H1 (cell line): ENCODE results near the gene PPP1R1B. TPM values are rescaled to one million over a fixed set of nuclear protein-coding genes. Genes with fewer than 3 reads are reported as not detected.
A peak's percentile ranks its signal among the peaks of the same experiment; 100 is the strongest.

Experiments used
- ASH2L ChIP-seq: fragments of 200-600, 300-600 bp; sonication (generic); IDR thresholded peaks from one replicate; pipeline ENCODE4 v1.7.1; 2017; ENCODE audit warnings: low read length
- BACH1 ChIP-seq: IDR thresholded peaks from 2 replicates; pipeline ENCODE4 v1.6.1; 2012; ENCODE audit warnings: low read length, improper control_type of control experiment
- BCL11A ChIP-seq, 2 experiments: IDR thresholded peaks; one replicate each; pipeline ENCODE4 v1.6.1; 2011; ENCODE audit warnings: low read depth in 2 of 2, low read length in 2 of 2, mild to moderate bottlenecking in 2 of 2
- CEBPB ChIP-seq: IDR thresholded peaks from 2 replicates; pipeline ENCODE4 v1.6.1; 2012; ENCODE audit warnings: low read depth, low read length
- CREB1 ChIP-seq: IDR thresholded peaks from 2 replicates; pipeline ENCODE4 v1.6.1; 2012; ENCODE audit warnings: inconsistent platforms
- EZH2 ChIP-seq: fragments of 200-600 bp; sonication (generic); IDR thresholded peaks from 2 replicates; pipeline ENCODE4 v1.7.1; 2012; ENCODE audit warnings: low read depth, mild to moderate bottlenecking, moderate library complexity, low read length, inconsistent platforms; ENCODE audit not compliant: severe bottlenecking
- JUND ChIP-seq: IDR thresholded peaks from 2 replicates; pipeline ENCODE4 v1.6.1; 2011; ENCODE audit warnings: mild to moderate bottlenecking, improper control_type of control experiment, low read length
- MAFK ChIP-seq: IDR thresholded peaks from 2 replicates; pipeline ENCODE4 v1.6.1; 2012; ENCODE audit warnings: low read depth, mild to moderate bottlenecking, improper control_type of control experiment, low read length
- NRF1 ChIP-seq: IDR thresholded peaks from 2 replicates; pipeline ENCODE4 v1.6.1; 2011; ENCODE audit warnings: mild to moderate bottlenecking, low read depth, low read length, improper control_type of control experiment
- POLR2A ChIP-seq, 2 experiments: IDR thresholded peaks; 1 replicate in 1 of 2; 2 replicates in 1 of 2; pipeline ENCODE4 v1.6.1; 2011; ENCODE audit warnings: low read depth in 2 of 2, low read length in 2 of 2, mild to moderate bottlenecking in 2 of 2; ENCODE audit errors: control extremely low read depth in 1 of 2
- RAD21 ChIP-seq, 2 experiments: IDR thresholded peaks in 1 of 2; conservative IDR thresholded peaks in 1 of 2; 2 replicates each; pipeline ENCODE4 v1.6.1; 2011; ENCODE audit warnings: low read depth in 2 of 2, low read length in 2 of 2, improper control_type of control experiment in 1 of 2, inconsistent platforms in 1 of 2, mild to moderate bottlenecking in 1 of 2, moderate library complexity in 1 of 2
- RXRA ChIP-seq: IDR thresholded peaks from 2 replicates; pipeline ENCODE4 v1.6.1; 2011; ENCODE audit warnings: low read depth, mild to moderate bottlenecking, low read length, moderate library complexity; ENCODE audit not compliant: insufficient read depth
- SIRT6 ChIP-seq: IDR thresholded peaks from one replicate; pipeline ENCODE4 v1.7.1; 2012; ENCODE audit warnings: low read length, inconsistent platforms
- SIX5 ChIP-seq: IDR thresholded peaks from 2 replicates; pipeline ENCODE4 v1.6.1; 2011; ENCODE audit warnings: mild to moderate bottlenecking, low read depth, low read length
- SP2 ChIP-seq: IDR thresholded peaks from 2 replicates; pipeline ENCODE4 v1.6.1; 2012; ENCODE audit warnings: mild to moderate bottlenecking, low read length, inconsistent platforms
- TAF1 ChIP-seq: IDR thresholded peaks from 2 replicates; pipeline ENCODE4 v1.6.1; 2011; ENCODE audit warnings: mild to moderate bottlenecking, low read depth, low read length
- TBP ChIP-seq: IDR thresholded peaks from 2 replicates; pipeline ENCODE4 v1.6.1; 2011; ENCODE audit warnings: low read depth, low read length, improper control_type of control experiment
- TCF12 ChIP-seq: IDR thresholded peaks from 2 replicates; pipeline ENCODE4 v1.6.1; 2011; ENCODE audit warnings: low read depth, mild to moderate bottlenecking, low read length
- YY1 ChIP-seq: IDR thresholded peaks from 2 replicates; pipeline ENCODE4 v1.6.1; 2011; ENCODE audit warnings: low read depth, mild to moderate bottlenecking, low read length
- ZNF274 ChIP-seq: IDR thresholded peaks from 2 replicates; pipeline ENCODE4 v1.7.0; 2012; ENCODE audit warnings: low read length, borderline replicate concordance; ENCODE audit errors: extremely low read depth
- polyA plus RNA-seq, 7 experiments: library from polyadenylated mRNA; depleted of rRNA in 3 of 7; stranded (reverse) in 5 of 7; unstranded in 2 of 7; fragments of >200 nt in 5 of 7; fragments of 200-250 nt in 2 of 7; gene quantifications; 1 replicate in 5 of 7; 2 replicates in 1 of 7; 4 replicates in 1 of 7; pipeline versions ENCODE4 v1.2.1 to v1.2.3, GENCODE V29; 2011 to 2013; ENCODE audit warnings: missing spikeins in 2 of 7, mixed read lengths in 2 of 7
- total RNA-seq: library from RNA; stranded (reverse); fragmentation: NEBNext Ultra II Directional; extraction: Animal tissue kit (Norgen Biotek cat#: 25700); gene quantifications from 2 replicates; pipeline ENCODE4 v1.2.1, GENCODE V29; 2021
- TF ChIP-seq, protein P1 (sequence below), 3 experiments: IDR thresholded peaks; 1 replicate in 2 of 3; 2 replicates in 1 of 3; pipeline versions ENCODE4 v1.5.1 to v1.6.1; 2011; ENCODE audit warnings: low read length in 3 of 3, mild to moderate bottlenecking in 3 of 3, inconsistent platforms in 2 of 3, low read depth in 1 of 3, moderate library complexity in 1 of 3; ENCODE audit not compliant: insufficient read depth in 1 of 3; ENCODE audit errors: control extremely low read depth in 1 of 3
- TF ChIP-seq, protein P2 (sequence below): IDR thresholded peaks from 2 replicates; pipeline ENCODE4 v1.6.1; 2012; ENCODE audit warnings: inconsistent platforms

The PPP1R1B gene
- total and polyA plus RNA-seq, 2 of the 8 experiments (the other 6 are each of a cell fraction or from before 2014, with no cell fraction given): 10.7 to 22.3 TPM

DNA sequence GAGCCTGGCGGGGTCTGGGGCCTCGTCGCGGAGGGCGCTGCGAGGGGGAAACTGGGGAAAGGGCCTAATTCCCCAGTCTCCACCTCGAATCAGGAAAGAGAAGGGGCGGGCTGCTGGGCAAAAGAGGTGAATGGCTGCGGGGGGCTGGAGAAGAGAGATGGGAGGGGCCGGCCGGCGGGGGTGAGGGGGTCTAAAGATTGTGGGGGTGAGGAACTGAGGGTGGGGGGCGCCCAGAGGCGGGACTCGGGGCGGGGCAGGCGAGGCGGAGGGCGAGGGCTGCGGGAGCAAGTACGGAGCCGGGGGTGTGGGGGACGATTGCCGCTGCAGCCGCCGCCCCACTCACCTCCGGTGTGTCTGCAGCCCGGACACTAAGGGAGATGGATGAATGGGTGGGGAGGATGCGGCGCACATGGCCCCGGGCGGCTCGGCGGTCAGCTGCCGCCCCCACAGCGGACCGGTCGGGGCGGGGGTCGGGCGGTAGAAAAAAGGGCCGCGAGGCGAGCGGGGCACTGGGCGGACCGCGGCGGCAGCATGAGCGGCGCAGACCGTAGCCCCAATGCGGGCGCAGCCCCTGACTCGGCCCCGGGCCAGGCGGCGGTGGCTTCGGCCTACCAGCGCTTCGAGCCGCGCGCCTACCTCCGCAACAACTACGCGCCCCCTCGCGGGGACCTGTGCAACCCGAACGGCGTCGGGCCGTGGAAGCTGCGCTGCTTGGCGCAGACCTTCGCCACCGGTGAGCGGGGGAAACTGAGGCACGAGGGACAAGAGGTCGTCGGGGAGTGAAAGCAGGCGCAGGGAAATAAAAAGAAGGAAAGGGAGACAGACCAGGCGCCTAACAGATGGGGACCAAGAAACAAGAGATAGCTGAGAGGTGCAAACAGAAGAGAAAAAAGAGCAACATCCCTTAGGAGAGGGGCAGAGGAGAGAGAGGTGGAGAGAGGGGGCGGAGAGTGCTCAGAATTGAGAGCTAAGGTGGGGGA lies 41.5 kb downstream of the PPP1R1B start, which contains the start of gene PNMT (continued):
- no peak for TF ChIP-seq CEBPB
- no peak for TF ChIP-seq BCL11A (IDR thresholded peaks at IDR 0.05; ENCODE audit: low read depth in 2 of 2, low read length in 2 of 2)
- TF ChIP-seq, protein P1, sequence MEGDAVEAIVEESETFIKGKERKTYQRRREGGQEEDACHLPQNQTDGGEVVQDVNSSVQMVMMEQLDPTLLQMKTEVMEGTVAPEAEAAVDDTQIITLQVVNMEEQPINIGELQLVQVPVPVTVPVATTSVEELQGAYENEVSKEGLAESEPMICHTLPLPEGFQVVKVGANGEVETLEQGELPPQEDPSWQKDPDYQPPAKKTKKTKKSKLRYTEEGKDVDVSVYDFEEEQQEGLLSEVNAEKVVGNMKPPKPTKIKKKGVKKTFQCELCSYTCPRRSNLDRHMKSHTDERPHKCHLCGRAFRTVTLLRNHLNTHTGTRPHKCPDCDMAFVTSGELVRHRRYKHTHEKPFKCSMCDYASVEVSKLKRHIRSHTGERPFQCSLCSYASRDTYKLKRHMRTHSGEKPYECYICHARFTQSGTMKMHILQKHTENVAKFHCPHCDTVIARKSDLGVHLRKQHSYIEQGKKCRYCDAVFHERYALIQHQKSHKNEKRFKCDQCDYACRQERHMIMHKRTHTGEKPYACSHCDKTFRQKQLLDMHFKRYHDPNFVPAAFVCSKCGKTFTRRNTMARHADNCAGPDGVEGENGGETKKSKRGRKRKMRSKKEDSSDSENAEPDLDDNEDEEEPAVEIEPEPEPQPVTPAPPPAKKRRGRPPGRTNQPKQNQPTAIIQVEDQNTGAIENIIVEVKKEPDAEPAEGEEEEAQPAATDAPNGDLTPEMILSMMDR (IDR thresholded peaks at IDR 0.05; ENCODE audit: control extremely low read depth in 1 of 3, insufficient read depth in 1 of 3, low read depth in 1 of 3, low read length in 3 of 3): peak; percentile 63 to 72 (median 67)
- TF ChIP-seq SIX5: no peak
- TF ChIP-seq BACH1: no peak
- TF ChIP-seq ASH2L: peak; percentile 79
- no peak for TF ChIP-seq TCF12
- TF ChIP-seq CREB1: peak; percentile 60
- TF ChIP-seq ZNF274: no peak
- TF ChIP-seq POLR2A (IDR thresholded peaks at IDR 0.05; ENCODE audit: control extremely low read depth in 1 of 2, low read depth in 2 of 2, low read length in 2 of 2): no peak
- TF ChIP-seq YY1: no peak
- TF ChIP-seq RXRA: no peak
- no peak for TF ChIP-seq SP2
- no peak for TF ChIP-seq NRF1
- TF ChIP-seq SIRT6: no peak
- TF ChIP-seq TAF1: 0 out of 2 replicates have a peak, but pooled peaks have one; percentile 21
- TF ChIP-seq EZH2: peak; percentile 30
- TF ChIP-seq JUND: no peak
- TF ChIP-seq, protein P2, sequence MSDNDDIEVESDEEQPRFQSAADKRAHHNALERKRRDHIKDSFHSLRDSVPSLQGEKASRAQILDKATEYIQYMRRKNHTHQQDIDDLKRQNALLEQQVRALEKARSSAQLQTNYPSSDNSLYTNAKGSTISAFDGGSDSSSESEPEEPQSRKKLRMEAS: peak; percentile 64; the same call in 1 of the 2 replicates
- TF ChIP-seq RAD21 (IDR thresholded peaks at IDR 0.05 in 1 of 2, conservative IDR thresholded peaks at IDR 0.05 in 1 of 2; ENCODE audit: low read depth in 2 of 2, low read length in 2 of 2): peak; percentile 19 to 61; a peak in 3 of 4 replicates
- TF ChIP-seq TBP: peak; percentile 70
- no peak for TF ChIP-seq MAFK
